NOMO-1 (cell line): Measurements from ENCODE around the gene NUP50.

Source experiments
- DNase-seq, 2 experiments: peaks; one replicate each; lab custom pipeline; 2025; ENCODE audit not compliant: unreplicated experiment in 2 of 2; lab: John Stamatoyannopoulos, UW

NUP50 gene, protein sequence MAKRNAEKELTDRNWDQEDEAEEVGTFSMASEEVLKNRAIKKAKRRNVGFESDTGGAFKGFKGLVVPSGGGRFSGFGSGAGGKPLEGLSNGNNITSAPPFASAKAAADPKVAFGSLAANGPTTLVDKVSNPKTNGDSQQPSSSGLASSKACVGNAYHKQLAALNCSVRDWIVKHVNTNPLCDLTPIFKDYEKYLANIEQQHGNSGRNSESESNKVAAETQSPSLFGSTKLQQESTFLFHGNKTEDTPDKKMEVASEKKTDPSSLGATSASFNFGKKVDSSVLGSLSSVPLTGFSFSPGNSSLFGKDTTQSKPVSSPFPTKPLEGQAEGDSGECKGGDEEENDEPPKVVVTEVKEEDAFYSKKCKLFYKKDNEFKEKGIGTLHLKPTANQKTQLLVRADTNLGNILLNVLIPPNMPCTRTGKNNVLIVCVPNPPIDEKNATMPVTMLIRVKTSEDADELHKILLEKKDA

DNA sequence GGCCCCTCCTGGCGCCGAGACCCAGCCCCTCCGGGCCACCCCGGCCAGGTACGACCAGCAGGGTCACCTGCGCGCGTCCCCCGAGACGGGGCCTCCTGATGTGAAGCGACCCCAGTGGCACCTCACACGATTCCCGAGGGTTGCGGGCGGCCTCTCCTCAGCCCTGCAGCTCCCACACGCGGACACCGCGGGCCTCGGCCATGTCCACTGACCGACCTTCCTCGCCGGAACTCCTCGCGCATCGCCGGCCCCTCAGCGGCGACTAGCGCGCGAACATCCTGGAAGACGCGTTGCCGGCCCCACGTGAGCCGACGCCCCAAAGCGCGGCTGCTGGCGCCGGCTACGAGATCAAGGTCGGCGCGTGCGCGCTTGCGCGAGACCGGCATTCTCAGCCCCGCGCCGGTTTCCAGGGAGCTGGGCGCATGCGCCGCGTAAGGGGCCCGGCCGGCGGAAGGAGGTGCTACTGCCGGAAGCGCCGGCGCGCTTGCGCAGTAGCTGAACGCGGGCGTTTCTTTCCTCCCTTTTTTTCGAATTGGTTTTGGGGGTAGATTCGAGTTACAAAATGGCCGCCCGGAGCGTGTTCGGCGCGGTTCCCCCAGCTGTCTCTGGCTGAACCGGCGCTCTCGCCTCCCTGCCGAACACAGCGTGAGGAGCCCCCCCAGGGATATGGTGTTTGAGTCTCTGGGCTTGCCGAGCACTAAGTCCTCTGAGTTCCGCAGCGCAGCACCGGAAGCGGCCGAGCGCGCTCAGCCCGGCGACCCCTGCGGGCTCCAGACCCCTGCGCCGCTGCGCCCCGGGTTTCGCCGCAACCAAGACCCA lies at the start of gene NUP50:
Gene NUP50, plus strand, starts transcription at position 475 of the 819 bp plus-strand sequence. CDS start 4,253 bp downstream, outside the sequence.
- DNase-seq = peak; percentile 97

DNA sequence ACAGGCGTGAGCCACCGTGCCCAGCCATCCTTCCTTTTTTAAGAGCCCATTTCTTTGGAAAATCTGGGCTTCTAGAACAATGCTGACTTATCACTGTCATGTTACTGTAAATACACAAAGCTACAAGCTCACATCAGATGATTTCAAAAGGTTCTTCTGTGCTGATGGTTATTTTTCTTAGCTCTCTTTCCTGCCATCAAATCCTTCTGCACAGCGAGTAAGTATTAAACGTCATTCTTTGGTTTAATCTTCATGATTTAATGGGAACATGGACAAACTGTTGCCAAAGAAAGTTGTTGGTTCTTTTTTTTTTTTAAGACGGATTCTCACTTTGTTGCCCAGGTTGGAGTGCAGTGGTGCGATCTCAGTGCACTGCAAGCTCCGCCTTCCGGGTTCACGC lies 43.3 kb upstream of the NUP50 start:
- no peak for DNase-seq

GRCh38 chr22:45120931-45121330 lies 42.8 kb upstream of the NUP50 start:
- no peak for DNase-seq

GRCh38 chr22:45124176-45124847 lies 39.4 kb upstream of the NUP50 start:
- no peak for DNase-seq

- DNase-seq = no peak
These were observed 38.5 kb upstream of the NUP50 start for GRCh38 chr22:45125188-45125587.

- no peak for DNase-seq
These were observed 35.9 kb upstream of the NUP50 start for GRCh38 chr22:45127866-45128265.

DNA sequence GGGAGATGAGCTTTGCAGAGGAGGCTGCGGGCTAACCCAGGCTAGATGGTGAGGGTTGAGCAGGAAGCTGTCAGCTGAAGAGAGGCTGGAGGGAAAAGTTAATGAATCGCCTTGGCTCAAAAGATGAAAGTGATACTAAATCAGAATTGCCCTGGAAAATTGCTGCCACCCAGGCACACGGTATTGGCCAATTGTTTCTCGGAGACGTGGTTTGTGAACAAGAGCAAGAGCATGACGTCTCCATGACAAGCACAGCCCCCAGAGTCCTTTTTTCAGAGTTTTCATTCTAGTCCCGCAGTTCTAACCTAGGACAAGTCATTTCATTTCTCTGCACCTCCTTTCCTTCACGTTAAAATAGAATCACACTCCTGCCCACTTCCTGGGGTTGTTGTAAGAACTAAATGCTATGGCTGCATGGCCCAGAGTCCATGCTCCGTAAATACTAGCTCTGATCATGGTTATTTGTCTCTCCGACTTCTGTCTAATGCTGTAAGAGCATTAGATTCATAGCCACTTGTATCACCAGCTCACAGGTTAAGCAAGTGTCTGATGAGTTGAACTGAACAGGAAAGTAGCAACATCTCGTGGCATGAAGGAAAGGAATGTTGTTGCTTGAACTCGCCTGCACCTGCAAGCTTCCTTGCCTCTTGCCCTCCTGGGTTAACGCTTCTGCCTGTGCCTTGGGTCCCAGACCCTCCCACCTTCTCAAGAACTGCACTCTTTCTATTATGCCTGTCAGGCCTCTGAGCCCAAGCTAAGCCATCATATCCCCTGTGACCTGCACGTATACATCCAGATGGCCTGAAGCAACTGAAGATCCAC lies 33.8 kb upstream of the NUP50 start:
- peak in 1 of 2 experiments; percentile 3 for DNase-seq

DNA sequence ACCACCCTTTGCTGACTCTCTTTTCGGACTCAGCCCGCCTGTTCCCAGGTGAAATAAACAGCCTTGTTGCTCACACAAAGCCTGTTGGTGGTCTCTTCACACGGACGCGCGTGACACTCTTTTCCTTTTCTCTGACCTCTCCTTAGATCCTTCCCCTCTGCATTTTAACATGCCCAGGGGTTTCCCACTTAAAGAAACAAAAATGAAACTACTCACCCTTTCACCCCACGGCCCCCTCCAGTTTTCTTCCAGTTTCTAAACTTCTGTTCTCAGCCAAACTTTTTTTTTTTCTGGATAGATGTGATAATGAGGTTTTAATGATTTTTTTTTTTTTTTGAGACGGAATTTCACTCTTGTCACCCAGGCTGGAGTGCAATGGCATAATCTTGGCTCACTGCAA lies 32.8 kb upstream of the NUP50 start:
- DNase-seq = no peak

DNA sequence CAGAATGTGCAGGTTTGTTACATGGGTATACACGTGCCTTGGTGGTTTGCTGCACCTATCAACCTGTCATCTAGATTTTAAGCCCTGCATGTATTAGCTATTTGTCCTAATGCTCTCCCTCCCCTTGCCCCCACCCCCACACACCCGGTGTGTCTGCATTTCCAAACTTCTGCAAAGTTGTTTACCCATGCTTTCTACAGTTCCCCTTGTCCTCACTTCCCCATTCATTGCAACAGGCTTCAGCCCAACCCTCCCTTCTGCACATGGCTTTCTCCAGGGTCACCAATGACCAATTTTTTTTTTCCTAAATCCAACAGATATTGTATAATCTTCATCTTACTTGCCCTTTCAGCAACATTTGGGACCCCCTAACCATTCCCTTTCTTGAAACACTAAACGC lies 32.0 kb upstream of the NUP50 start:
- DNase-seq = peak; percentile 73 to 86

GRCh38 chr22:45134313-45134712 lies 29.4 kb upstream of the NUP50 start:
- no peak for DNase-seq

DNA sequence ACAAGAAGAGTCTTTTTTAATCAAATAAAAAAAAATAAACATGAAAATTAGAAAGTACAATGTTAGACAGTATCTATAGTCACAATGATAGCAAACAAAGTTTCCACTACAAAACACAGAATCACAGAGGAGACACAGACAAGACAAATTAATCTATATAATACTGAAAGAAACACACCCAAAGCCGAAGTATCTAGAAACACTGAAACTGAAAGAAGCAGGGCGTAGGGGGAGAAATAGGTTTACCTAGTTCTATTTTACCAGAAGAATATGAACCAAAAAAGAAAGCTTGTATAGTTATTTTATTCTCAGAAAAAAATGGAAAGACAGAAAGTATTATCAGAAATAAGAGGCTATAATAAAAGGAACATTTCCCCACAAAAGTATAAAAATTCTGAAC lies 27.1 kb upstream of the NUP50 start:
- no peak for DNase-seq

DNA sequence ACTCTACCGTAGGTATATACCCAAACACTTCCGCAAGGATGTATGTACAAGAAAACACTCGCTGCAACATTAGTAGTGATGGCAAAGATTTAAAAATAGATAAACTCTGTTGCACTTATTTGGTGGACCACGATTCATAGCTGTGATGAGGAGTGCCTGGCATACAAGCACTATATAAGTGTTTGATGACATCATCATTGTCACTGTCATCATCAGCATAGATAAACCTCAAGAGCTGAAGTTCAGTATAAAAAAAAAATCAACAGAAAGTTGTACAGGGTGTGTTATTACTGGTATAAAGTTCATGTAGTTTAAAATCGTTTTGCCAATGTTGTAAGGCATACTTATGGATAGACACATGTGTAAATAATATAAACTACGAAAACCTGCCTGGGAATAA lies 24.0 kb upstream of the NUP50 start:
- no peak for DNase-seq

GRCh38 chr22:45142376-45142775 lies 21.3 kb upstream of the NUP50 start:
- DNase-seq = no peak

GRCh38 chr22:45144916-45145315 lies 18.8 kb upstream of the NUP50 start:
- no peak for DNase-seq

DNA sequence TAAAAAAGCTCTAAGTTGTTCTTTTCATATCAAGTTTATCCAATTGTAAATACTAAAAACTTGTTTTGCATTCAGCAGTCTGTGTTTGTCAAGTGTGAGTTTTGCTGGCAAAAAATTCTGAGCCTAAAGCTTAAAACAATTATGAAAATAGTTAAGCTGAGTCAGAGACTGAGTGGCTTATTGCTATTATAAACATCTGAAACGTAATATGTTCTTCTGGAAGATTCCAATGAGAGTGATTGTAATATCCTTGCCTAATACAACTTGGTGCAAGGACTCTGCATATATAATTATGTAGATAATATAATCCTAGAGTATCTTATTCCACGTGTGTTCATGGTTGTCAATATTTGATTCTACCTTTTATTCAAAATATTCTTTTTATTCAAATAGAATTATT lies 14.1 kb upstream of the NUP50 start:
- no peak for DNase-seq

DNA sequence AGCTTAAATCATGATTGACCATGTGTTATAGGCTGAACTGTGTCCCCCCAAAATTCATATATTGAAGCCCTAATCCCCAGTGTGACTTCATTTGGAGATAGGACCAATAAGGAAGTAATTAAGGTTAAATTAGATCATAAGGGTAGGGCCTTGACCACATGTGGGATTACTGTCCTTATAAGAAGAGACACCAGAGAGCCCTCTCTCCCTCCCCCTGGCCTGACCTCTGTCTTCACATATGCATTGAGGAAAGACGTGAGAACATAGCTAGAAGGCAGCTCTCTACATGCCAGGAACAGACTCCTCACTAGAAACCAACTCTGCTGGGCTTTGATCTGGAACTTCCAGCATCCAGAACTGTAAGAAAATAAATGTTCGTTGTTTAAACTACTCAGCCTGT lies 13.6 kb upstream of the NUP50 start:
- no peak for DNase-seq

GRCh38 chr22:45151503-45151902 lies 12.2 kb upstream of the NUP50 start:
- no peak for DNase-seq

GRCh38 chr22:45154383-45154782 lies 9.3 kb upstream of the NUP50 start:
- no peak for DNase-seq

GRCh38 chr22:45155050-45155840 lies 8.5 kb upstream of the NUP50 start:
- no peak for DNase-seq

DNA sequence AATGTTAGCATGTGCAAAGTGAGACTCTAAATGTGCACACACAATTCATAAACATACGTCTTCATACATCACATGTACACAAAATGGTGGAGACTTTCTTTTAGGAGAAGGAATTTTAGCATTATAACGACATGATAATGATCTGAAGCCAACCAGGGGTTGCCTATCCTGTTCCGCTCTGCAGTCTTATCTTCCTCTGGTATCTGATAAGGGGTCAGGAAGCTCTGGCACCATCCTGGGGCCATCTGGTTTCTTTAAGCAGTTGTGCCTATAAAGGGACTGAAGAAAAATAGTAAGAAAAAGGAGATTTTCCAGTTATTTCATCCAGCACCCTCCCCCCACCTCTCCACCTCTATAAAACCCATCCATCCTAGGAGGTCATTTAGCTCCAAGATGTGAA lies 5.8 kb upstream of the NUP50 start:
- DNase-seq = no peak
